DND-41 (cell line): ENCODE data around the gene HACD2.

Experiments used
- ATAC-seq: fragments of 200-7000 bp; cut with Tn5 transposase; 3 replicates; pipeline ENCODE4 v1.9.1; 2021; ENCODE audit warnings: low read depth; ENCODE audit not compliant: insufficient read depth
- DNase-seq: peaks from one replicate; pipeline ENCODE4 v3.0.0-alpha.2; 2020
- H2AFZ ChIP-seq: 2 replicates; pipeline ENCODE4 v1.6.0; 2012; ENCODE audit warnings: low read depth, low read length
- H3K27ac ChIP-seq: 2 replicates; pipeline ENCODE4 v1.5.1; 2012; ENCODE audit warnings: low read length, inconsistent platforms
- H3K27me3 ChIP-seq: fragments of 200-600 bp; sonication (generic); 2 replicates; pipeline ENCODE4 v1.6.0; 2012; ENCODE audit warnings: low read length, mild to moderate bottlenecking, inconsistent platforms; ENCODE audit not compliant: insufficient read depth, poor library complexity
- H3K36me3 ChIP-seq: 2 replicates; pipeline ENCODE4 v1.5.1; 2012; ENCODE audit warnings: low read length, inconsistent platforms; ENCODE audit not compliant: insufficient read depth
- H3K4me1 ChIP-seq: 2 replicates; pipeline ENCODE4 v1.5.1; 2012; ENCODE audit warnings: mild to moderate bottlenecking, low read length; ENCODE audit not compliant: insufficient read depth
- H3K4me2 ChIP-seq: 2 replicates; pipeline ENCODE4 v1.6.0; 2012; ENCODE audit warnings: mild to moderate bottlenecking, moderate library complexity, low read length, inconsistent platforms; ENCODE audit not compliant: insufficient read depth
- H3K4me3 ChIP-seq, 2 experiments: fragments of 200-600 bp in 1 of 2; shearing (Covaris generic) in 1 of 2; 2 replicates each; pipeline ENCODE4 v1.5.1; 2012 to 2016; ENCODE audit warnings: inconsistent platforms in 2 of 2, low read length in 2 of 2, mild to moderate bottlenecking in 2 of 2, low read depth in 1 of 2, moderate library complexity in 1 of 2
- H3K79me2 ChIP-seq: 2 replicates; pipeline ENCODE4 v1.6.0; 2012; ENCODE audit warnings: low read length, inconsistent platforms; ENCODE audit not compliant: insufficient read depth
- H3K9ac ChIP-seq: 2 replicates; pipeline ENCODE4 v1.6.0; 2012; ENCODE audit warnings: low read depth, mild to moderate bottlenecking, inconsistent platforms, low read length, moderate library complexity
- H3K9me3 ChIP-seq: 2 replicates; pipeline ENCODE4 v1.5.1; 2012; ENCODE audit warnings: low read length, moderate library complexity, mild to moderate bottlenecking, inconsistent platforms; ENCODE audit not compliant: insufficient read depth, severe bottlenecking
- H4K20me1 ChIP-seq: 2 replicates; pipeline ENCODE4 v1.6.0; 2012; ENCODE audit warnings: low read length; ENCODE audit not compliant: insufficient read depth
- EZH2 ChIP-seq: IDR thresholded peaks from 3 replicates; pipeline ENCODE4 v1.6.1; 2012; ENCODE audit warnings: borderline replicate concordance, low read depth, mild to moderate bottlenecking, moderate library complexity, low read length, inconsistent platforms; ENCODE audit not compliant: severe bottlenecking
- TF ChIP-seq, protein P1 (sequence below): IDR thresholded peaks from 2 replicates; pipeline ENCODE4 v1.5.1; 2012; ENCODE audit warnings: borderline replicate concordance, low read length, moderate library complexity, mild to moderate bottlenecking; ENCODE audit not compliant: poor library complexity, severe bottlenecking; ENCODE audit errors: extremely low read depth

The HACD2 gene

DNA sequence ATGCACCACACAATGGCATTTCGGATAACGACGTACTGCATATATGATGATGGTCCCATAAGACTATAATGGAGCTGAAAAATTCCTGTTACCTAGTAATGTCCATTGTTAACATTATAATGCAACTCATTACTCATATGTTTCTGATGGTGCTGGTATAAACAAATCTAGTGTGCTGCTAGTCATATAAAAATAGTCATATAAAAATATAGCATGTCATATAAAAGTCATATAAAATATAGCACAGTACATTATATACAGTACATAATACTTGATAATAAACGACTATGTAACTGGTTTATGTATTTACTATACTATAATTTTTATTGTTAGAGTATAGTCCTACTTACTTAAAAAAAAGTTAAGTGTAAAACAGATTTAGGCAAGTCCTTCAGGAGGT, 50.6 kb downstream of the HACD2 start:
- H3K4me1 ChIP-seq, result no peaks in the 10 kb centered on the region
- TF ChIP-seq EZH2, result no peak
- TF ChIP-seq, protein P1, sequence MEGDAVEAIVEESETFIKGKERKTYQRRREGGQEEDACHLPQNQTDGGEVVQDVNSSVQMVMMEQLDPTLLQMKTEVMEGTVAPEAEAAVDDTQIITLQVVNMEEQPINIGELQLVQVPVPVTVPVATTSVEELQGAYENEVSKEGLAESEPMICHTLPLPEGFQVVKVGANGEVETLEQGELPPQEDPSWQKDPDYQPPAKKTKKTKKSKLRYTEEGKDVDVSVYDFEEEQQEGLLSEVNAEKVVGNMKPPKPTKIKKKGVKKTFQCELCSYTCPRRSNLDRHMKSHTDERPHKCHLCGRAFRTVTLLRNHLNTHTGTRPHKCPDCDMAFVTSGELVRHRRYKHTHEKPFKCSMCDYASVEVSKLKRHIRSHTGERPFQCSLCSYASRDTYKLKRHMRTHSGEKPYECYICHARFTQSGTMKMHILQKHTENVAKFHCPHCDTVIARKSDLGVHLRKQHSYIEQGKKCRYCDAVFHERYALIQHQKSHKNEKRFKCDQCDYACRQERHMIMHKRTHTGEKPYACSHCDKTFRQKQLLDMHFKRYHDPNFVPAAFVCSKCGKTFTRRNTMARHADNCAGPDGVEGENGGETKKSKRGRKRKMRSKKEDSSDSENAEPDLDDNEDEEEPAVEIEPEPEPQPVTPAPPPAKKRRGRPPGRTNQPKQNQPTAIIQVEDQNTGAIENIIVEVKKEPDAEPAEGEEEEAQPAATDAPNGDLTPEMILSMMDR, result no peak
- H3K9ac ChIP-seq, result no peak overlapping the region
- no peaks in the 10 kb centered on the region for H3K36me3 ChIP-seq
- H3K27ac ChIP-seq, result no peak overlapping the region
- H4K20me1 ChIP-seq, result peaks cover 6% of the 10 kb centered on the region; the same call in 1 of the 2 replicates
- DNase-seq, result no peak
- H3K27me3 ChIP-seq, result no peaks in the 10 kb centered on the region
- H2AFZ ChIP-seq, result no peak overlapping the region
- H3K4me3 ChIP-seq, result no peak overlapping the region
- no peaks in the 10 kb centered on the region for H3K9me3 ChIP-seq
- H3K4me2 ChIP-seq, result no peak overlapping the region
- H3K79me2 ChIP-seq, result 0 out of 2 replicates have a peak, but pooled peaks cover 2% of the 10 kb centered on the region
- ATAC-seq, result no peak

DNA sequence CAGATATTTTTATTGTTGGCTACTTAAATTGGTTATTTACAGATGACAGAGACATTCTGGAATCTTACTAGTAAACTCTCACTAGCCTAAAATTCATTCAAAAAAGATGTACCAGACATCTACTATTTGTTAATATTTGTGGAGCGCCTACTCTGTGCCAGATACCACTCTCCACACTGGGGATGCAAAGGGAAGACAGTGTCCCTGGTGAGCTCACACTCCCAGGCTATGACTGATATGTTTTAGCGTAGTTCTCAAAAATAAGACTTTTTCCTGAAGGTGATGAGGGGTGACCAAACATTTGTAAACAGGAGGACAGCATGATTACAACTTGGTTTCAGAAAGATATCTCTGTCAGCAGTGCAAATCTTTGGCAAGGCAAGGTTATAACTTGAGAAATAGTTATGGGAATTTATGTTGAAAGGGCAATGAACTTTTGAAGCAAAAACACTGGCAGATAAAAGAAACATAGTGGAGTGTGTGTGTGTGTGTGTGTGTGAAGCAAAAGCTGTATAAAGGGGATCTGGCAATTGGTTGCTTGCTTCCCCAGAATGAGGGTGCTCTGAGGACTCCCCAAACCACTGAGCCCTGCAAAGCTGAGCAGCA, 51.2 kb downstream of the HACD2 start:
- Histone ChIP-seq H3K4me2 (no peak overlapping the region), H3K4me1 (no peaks in the 10 kb centered on the region), H2AFZ (no peak overlapping the region), H3K79me2 (0 out of 2 replicates have a peak, but pooled peaks cover 2% of the 10 kb centered on the region), H3K4me3 (no peak overlapping the region), H4K20me1 (peaks cover 6% of the 10 kb centered on the region; the same call in 1 of the 2 replicates), H3K9me3 (no peaks in the 10 kb centered on the region), H3K9ac (no peak overlapping the region), H3K27ac (no peak overlapping the region), H3K36me3 (no peaks in the 10 kb centered on the region), H3K27me3 (no peaks in the 10 kb centered on the region)
- no peak for ATAC-seq
- DNase-seq, result no peak
- TF ChIP-seq, protein P1, result no peak
- no peak for TF ChIP-seq EZH2

DNA sequence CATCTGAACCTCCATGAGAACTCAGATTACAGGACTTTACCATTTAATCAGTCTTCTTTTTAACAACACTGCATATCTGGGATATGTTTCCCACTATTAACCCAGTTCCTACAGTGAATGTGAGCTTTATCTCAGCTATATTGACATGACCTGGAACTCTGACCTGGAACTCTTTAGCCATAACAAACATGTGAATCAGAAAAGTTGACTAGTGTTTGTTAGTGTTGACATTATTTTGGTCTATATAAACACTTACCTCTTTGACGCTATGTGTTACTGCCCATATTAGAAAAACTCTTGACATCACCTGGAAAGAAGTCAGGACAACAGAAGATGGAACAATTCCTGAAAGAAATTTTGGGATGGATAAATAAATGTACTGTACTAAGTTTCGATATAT, 56.7 kb downstream of the HACD2 start:
- H3K9ac ChIP-seq, result no peak overlapping the region
- H3K27ac ChIP-seq, result no peak overlapping the region
- TF ChIP-seq, protein P1, result no peak
- TF ChIP-seq EZH2, result no peak
- H3K4me3 ChIP-seq, result no peak overlapping the region
- no peaks in the 10 kb centered on the region for H3K27me3 ChIP-seq
- H3K4me1 ChIP-seq, result no peaks in the 10 kb centered on the region
- H2AFZ ChIP-seq, result no peak overlapping the region
- no peaks in the 10 kb centered on the region for H3K9me3 ChIP-seq
- no peak for DNase-seq
- peaks cover 9% of the 10 kb centered on the region; the same call in 1 of the 2 replicates for H3K36me3 ChIP-seq
- H3K79me2 ChIP-seq, result no peaks in the 10 kb centered on the region
- no peak for ATAC-seq
- no peaks in the 10 kb centered on the region for H4K20me1 ChIP-seq
- H3K4me2 ChIP-seq, result no peak overlapping the region
